NCI-H187 (cell line): ENCODE data around the gene CLPTM1.
"Not testable (repeated sequence)": the region's sequence is repeated elsewhere in the genome, so short reads cannot be mapped to it uniquely, and the experiment has no call there.

Experiments
- DNase-seq, 2 experiments: peaks; one replicate each; lab custom pipeline; 2025; lab: John Stamatoyannopoulos, UW

Gene CLPTM1

GRCh38 chr19:44984005-44984404 is 28.8 kb downstream of the CLPTM1 start:
- DNase-seq = no peak

- no peak for DNase-seq
Observed at GRCh38 chr19:44985445-44985844, 30.3 kb downstream of the CLPTM1 start.

- no peak for DNase-seq
Observed at GRCh38 chr19:44986389-44986788, 31.2 kb downstream of the CLPTM1 start.

GRCh38 chr19:44987148-44987675 is 32.0 kb downstream of the CLPTM1 start:
- DNase-seq = no peak

- no peak for DNase-seq
Observed at GRCh38 chr19:44988273-44988672, 33.1 kb downstream of the CLPTM1 start.

- DNase-seq = no peak
Observed at GRCh38 chr19:44988896-44989556, 33.8 kb downstream of the CLPTM1 start.

- no peak for DNase-seq
Observed at GRCh38 chr19:44990459-44990858, 35.3 kb downstream of the CLPTM1 start.

- DNase-seq = no peak
Observed at GRCh38 chr19:44990966-44991365, 35.8 kb downstream of the CLPTM1 start.

GRCh38 chr19:44992336-44993163 is 37.4 kb downstream of the CLPTM1 start:
- no peak for DNase-seq

GRCh38 chr19:44993526-44993925 is 38.3 kb downstream of the CLPTM1 start:
- no peak for DNase-seq

GRCh38 chr19:44993926-44994537 is 38.9 kb downstream of the CLPTM1 start:
- no peak for DNase-seq

- no peak for DNase-seq
Observed at GRCh38 chr19:44998025-44998424, 42.8 kb downstream of the CLPTM1 start.

GRCh38 chr19:44999131-44999925 is 44.1 kb downstream of the CLPTM1 start:
- not testable (repeated sequence) for DNase-seq

- not testable (repeated sequence) for DNase-seq
Observed at GRCh38 chr19:45000665-45001064, 45.5 kb downstream of the CLPTM1 start.

GRCh38 chr19:45001087-45001739 is 46.0 kb downstream of the CLPTM1 start, which contains the start of gene RELB:
TSS of gene RELB (plus strand) at chr19:45001464. CDS start at chr19:45001580, 116 bp downstream.
- DNase-seq = peak; percentile 72 to 80

- DNase-seq = no peak
Observed at GRCh38 chr19:45003485-45003884, 48.3 kb downstream of the CLPTM1 start.

- no peak for DNase-seq
Observed at GRCh38 chr19:45005787-45006186, 50.6 kb downstream of the CLPTM1 start.

- no peak for DNase-seq
Observed at GRCh38 chr19:45008552-45008951, 53.4 kb downstream of the CLPTM1 start.

GRCh38 chr19:45009625-45010255 is 54.6 kb downstream of the CLPTM1 start:
- DNase-seq = no peak

GRCh38 chr19:45010306-45010705 is 55.1 kb downstream of the CLPTM1 start:
- no peak for DNase-seq

- DNase-seq = no peak
Observed at GRCh38 chr19:45011959-45012358, 56.8 kb downstream of the CLPTM1 start.
